Fibroblast of upper back skin (primary cell): ENCODE data around the gene HOMER1.
"Not testable (repeated sequence)": the region's sequence is repeated elsewhere in the genome, so short reads cannot be mapped to it uniquely, and the experiment has no call there.

Experiments used
- DNase-seq: peaks from one replicate; pipeline ENCODE4 v3.0.0-alpha.2; 2013

HOMER1 gene

DNA sequence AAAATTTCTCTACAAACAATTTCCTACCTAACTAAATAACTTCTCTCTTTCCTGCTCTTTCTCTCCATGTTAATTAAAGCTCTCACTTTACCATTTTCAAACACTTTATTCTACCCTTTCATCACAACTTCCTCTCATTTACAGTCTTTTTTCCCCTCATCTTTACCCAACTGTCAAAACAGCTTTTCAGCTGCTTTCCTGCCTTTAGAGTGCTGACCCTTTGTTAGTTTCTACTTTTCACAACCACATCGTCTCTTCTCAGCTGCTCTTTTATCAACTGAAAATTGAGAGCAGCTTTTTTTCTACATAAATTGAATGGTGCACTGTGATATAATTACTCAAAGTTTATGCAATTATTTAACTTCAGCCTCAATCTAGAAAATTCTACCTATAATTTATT, 3.1 kb upstream of the HOMER1 start:
- DNase-seq: no peak

DNA sequence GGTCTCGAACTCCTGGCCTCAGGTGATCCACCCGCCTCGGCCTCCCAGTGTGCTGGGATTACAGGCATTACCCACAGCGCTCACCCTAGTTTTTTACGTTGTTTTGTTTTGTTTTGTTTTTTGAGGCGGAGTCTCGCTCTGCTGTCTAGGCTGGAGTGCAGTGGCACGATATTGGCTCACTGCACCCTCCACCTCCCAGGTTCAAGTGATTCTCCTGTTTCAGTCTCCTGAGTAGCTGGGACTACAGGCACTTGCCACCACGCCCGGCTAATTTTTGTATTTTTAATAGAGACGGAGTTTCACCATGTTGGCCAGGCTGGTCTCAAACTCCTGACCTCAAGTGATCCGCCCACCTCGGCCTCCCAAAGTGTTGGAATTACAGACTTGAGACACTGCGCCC, 2.4 kb upstream of the HOMER1 start:
- not testable (repeated sequence) for DNase-seq

DNA sequence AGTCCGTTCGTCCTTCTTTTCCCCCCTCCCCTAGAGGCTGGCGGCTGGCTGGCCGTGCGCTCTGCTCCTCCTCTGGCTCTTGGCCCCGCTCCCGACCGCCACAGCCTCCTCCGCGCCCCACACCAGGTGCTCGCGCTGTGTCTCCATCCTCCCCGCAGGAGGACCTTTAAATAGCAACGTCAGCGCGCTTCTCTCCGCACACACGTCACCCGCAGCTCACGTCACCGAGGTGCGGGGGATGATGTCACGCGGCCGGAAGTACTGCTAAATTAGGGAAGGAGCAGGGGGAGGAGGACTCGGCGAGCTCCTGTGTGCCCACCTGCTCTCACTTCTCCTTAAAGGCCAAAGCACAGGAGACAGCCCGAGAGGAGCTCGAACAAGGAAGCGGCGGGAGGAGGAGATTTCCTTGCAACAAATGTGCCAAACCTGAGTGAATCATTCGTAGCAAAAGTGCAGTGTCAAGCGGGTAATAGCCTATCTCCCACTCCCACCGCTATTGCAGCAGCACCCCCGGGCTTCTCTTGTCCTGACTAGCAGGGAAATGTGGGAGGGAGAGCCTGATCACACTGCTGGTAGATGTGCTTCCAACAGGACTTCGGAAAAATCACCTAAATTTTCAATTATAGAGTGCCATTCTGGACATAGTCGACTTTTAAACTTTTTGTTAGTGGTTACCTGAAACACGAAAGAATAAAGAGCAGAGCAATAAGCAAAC, 614 bp upstream of the HOMER1 start:
- peak; percentile 94 for DNase-seq

DNA sequence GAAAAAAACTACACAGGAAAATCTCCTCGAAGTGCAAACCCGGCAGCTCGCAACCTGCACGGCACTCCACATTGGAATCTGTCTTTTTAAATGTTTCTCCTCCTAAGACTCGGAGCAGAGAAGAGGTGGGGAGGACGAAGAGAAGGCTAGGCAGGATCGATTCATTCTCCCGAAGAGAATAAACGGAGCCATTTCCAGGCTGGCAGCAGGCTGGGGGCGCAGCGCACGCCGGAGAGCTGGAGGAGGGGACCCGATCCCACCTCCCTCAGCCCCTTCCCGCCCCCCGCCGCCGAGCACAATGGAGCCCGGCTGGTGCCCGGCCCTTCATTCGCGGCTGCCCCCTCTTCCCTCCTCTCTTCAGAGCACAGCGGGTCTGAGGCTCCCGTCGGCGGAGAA, 628 bp downstream of the HOMER1 start:
- DNase-seq: no peak

DNA sequence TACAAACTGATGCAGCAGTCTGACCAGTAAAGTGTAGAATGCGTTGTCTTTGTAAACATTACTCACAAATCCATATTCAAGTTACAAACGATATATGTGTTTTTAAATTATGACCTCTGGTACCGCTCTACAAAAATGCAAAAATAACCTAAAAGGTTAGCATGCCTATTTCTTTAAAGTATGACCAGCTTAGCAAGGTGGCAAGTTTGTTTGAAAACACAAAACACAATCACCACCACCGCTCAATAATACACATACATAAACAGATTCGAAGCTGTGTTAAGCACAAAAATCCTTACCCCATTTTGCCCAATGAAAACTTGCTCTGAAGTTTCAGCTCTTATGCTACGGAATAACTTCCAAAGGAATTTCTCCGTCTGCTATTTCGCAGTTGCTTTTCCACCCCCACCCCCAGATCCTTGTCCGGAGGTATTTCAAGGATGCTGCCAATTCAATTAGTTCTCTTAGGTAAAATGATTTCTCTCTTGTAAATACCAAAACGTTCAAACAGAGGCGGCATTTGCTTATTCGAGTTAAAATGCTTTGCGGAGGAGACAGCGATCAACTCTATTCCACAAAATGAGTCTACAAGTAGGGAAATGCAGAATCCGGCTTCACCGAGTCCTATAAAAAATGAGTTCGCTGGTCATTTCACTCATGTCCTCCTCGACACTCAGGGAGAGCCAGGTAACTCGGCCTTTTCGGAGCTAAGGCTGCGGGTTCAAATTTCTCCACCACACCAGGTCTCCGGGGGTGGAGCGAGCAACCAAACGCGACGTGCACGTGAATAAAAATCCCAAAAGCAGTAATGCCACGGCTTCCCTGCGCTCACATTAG, 1.2 kb downstream of the HOMER1 start:
- peak; percentile 24 for DNase-seq

DNA sequence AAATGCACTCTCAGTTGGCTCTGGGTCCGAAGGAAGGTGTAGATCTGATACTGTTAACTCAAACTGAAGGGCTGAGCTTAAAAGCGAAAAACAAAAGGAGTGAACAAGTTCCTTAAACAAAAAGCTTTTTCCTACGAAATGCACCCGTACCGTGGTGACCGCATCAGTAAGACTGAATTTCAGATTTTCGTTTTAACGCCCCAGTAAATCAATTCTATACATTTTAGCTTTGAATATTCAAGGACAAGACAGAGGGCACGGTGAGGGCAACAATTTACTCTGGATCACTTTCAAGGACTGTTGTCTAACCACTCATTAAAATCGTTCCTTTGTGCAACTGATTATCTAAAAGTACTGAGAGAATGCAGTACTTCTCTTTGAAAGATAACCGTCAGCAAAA, 1.9 kb downstream of the HOMER1 start:
- DNase-seq: no peak

DNA sequence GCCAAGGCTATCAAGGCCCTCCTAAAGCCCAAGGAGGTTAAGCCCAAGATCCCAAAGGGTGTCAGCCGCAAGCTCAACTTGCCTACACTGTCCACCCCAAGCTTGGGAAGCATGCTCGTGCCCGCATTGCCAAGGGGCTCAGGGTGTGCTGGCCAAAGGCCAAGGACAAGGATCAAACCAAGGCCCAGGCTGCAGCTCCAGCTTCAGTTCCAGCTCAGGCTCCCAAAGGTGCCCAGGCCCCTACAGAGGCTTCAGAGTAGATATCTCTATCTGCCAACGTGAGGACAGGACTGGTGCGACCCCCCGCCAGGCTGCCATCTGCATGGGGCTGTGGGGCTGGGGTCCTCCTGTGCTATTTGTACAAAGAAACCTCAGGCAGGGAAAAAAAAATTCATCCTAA, 3.3 kb downstream of the HOMER1 start:
- no peak for DNase-seq

DNA sequence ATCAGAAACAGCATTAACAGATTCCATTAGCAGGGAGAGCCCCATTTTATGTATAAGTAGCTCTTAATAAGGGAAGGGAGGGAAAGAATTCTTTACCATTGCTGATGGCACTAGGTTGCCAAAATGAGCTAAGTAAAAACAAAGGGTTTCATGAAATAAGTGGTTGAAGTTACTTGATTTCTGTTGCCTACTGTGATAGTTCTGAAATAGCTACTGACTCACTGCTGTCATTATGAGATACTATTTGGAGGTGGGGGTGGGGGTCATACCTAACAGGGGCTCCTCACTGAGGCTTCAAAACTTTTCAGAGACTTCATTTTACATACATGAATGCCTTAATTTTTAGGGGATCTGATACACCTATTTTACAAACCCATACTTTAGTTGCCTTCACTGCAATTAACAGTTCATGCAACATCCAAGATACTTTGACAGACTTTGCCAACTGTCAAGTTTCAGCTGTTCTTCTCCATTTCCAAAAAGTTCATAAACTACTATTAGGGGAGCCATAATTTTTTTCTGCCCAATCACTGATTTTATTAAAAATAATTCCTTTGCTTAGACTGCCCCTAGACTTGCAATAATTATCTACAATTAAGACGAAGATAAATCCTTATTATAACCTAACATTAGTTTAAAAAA, 4.6 kb downstream of the HOMER1 start:
- DNase-seq: peak; percentile 23

DNA sequence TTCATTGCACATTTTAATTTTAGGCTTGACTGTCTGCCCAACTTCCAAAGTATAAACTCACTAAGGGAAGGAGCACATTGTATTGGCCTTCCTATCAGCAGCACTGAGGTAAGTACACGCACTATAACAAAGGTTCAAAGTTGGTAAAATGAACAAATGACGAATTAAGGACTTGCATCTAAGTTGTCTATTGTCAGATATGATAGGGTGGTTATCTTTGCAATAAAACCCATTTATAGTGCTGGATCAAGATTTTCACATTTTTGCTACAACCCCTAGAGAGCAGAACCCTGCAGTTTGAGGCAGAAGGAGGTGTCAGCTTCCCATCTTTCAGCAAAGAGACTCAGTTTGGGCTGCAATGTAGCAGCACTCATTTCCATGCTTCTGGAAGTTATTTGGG, 5.1 kb downstream of the HOMER1 start:
- DNase-seq: no peak

DNA sequence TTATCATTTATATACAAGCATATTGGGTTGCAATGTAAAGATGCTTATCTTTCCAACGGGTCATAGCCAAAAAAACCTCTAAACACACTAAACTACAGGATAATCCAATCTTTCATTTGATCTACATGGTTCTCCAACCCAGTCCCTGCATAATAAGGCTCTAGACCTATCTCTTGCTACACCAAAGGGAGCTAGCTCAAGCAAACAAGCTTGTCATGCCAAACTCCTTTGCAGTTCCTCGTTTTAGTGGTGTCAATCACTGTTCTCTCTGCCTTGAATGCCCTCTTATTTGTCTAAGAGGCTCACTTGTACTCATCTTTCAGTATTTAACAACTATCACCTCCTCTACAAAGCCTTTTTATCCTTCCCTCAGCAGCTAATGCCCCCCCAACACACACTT, 5.6 kb downstream of the HOMER1 start:
- no peak for DNase-seq

DNA sequence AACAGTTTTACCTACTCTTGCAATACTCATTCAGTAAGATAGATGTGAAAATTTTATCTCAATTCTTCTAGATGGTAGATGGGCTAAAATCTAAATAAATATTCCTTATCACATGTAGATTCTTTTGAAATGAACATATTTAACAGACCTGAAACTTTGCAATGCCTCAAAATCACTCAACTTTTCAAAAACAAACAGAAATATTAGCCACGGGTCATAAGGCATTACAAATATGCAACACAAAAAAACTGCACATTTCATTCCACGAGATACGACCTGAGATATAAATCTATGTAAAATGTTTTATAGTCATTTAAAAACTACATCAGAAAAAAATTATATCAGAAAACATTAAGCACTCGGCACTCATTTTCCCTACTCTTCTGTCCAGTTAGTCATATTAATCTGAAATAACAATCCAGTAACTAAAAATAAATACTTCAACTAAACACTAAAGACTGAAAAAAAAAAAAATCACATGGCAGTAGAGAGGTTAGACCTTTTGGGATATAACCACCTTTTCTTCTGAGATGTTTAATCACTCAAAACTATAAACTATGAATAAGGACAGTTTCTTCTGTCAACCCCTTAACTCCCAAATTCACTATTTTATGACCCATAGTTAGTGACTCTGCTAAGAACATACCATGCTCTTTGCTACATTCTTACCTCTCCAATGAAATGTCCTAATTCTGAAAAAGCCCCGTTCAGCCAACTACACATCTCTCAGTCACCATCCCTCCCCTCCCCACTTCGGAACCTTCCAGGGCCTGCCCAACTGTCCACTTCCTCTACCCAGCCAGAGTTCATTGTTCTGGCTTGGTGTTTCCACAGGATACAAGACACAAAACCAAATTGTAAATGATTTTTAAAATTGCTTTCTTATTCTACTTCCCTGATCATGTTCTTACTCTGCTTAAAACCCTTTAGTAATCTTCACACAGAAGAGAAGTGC, 6.4 kb downstream of the HOMER1 start:
- DNase-seq: no peak

DNA sequence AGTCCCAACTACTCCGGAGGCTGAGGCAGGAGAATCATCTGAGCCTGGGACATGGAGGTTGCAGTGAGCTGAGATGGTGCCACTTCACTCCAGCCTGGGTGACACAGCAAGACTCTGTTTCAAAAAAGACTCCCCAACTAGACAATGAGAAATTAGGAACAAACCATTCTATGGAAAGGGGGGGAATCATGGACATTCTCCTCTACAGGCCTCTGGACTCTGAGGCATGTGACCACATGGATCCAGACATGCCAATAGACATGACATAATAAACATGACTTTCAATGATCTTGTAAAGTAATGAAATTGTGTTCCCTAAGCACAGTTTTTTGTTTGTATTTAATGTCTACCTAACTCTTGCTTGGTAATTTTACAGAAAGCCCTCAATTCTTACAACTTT, 8.8 kb downstream of the HOMER1 start:
- DNase-seq: no peak

DNA sequence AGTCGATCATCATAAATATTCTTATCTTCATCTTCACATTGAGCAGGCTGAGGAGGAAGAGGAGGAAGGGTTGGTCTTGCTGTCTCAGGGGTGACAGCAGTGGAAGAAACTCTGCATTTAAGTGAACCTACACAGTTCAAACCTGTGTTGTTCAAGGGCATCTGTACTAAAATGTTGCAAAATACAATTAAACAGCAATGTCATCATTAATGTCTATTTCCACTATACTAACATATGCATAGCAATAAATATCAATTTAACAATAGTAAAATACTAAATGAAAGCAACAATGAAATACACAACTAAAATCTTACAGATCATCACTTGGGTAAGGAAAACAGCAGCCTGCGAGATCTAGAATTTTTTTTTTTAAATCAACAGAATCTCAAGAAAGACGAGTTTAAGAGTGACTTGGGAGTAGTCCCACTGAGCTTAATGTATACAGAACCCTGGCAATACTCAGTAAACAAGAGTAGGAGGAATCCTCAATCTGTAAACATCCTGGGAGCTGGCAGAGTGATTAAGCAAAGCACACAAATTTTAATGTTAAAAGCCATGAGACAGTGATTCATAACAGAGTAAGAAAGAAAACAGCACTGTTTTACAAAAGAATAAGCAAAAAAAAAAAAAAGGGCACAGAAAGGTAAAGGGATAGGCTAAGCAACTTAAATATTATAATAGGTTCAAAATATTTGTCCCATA, 10.0 kb downstream of the HOMER1 start:
- no peak for DNase-seq

DNA sequence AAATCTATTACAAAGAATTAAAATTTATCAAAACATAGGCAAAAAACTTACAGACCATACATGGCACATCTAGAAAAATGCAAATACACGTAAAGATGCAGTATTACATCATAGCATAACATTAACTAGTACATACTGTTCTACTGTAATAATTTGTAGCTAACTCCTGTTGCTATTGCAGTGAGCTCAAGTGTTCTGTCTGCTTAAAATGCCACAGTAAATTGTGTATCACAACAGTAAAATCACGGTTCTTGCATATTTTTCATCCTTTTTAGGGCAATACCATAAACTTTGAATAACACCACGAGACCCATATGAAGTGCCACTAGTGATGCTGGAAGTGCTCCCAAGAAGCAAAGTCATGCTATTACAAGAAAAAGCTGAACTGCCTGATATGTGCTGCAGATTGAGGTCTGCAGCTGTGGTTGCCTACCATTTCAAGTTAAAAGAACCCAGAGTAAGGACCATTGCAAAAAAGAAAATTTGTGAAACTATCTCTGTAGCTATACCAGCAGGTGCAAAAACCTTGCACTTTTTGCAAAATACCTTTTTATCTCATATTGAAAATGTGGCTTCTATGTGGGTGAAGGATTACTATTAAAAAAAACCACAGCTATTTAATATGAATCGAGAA, 14.2 kb downstream of the HOMER1 start:
- DNase-seq: no peak

DNA sequence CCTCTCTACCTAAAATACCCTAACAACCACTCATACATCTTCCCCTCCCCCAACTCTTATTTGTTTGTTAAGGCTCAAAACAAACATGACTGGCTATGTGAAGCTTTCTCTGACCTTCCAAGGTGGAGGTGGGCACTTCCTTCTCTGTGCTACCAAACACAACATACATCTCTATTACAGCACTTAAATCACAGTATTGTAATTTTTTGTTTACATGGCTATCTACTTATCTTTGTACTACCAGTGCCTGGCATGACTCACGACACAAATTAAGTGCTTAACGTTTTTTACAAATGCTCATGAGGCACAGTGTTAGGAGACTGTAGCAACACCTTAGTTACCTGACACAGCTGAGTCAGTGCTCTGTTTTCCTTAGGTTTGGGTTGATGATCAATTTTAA, 18.6 kb downstream of the HOMER1 start:
- no peak for DNase-seq

DNA sequence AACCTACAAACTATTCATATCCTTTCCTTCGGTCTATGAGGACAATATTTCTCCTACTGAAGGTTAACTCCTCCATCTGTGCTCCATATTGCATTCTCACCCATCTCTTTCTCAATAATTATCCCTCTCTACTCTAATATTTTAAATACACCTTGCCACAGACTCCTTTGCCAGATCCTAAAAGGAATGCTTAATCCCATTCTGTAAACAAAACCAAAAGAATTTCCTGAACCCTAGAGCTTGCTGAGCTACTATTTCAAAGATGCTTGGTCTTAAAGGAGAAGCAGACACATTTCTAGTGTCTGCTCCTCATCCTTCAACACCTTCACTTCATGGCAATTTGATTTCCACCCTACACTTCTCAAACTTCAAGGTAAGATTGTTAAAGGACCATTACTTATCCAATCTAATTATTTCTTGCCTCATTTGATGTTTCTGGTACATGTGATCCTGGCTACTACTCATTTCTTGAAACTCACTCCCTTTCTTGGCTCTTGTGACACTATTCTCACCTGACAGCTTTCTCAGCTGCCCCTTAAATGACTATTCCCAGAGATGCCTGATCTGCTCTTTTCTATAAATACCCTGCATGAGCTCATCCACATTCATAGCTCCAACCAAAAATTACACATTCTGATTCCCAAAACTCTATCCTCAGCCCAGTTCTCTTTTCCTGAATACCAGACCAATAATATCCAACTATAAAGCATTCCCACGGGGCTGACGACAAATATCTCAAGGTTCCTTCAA, 20.2 kb downstream of the HOMER1 start:
- DNase-seq: peak; percentile 19

DNA sequence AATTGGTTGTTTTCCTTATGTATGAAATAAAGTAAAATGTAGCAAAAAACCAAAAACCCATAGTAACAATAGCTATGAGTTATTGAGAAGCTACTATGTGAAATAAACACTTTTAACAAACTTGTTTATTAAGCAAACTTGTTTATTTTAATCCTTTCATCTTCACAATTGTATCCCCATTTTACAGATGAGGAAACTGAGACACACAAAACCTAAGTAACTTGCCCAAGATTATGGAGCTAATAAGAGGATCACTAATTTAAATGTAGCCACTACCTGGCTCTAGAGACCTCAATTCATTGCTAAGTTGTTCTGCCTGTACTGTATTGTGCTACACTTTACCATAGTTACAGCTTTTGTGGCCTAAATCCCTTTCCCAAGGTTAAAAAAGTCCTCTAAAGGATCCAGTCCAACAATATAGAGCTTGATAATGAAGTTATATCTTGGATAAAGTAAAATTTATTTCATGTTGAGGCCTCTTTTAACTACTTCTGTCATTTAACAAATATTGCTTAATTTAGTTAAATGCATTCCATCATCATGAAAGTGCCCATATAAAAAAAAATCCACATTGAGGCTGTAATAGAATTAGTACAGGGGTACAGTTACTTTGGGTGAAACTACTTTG, 22.1 kb downstream of the HOMER1 start:
- DNase-seq: no peak

DNA sequence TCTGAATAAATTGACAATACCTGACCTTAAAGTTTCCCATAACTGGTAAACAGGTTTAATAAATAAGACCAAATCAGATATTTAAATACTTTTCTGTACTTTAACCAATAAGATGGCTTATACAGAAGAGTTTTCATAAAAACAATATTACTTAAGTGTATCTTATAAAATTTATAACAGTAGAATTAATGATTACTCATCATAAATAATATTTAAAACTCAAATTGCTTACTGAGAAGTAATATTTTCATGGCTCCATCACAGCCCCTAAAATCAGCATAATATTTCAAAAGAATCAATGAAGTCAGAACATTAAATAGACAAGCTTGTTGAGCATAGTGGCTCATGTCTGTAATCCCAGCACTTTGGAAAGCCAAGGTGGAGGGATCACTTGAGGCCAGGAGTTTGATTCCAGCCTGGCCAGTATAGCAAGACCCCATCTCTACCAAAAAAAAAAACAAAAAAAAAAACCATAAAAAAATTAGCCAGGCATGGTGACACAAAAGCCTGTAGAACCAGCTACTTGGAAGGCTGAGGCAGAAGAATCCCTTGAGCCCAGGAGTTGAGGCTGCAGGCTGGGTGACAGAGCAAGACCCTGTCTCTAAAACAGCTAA, 23.5 kb downstream of the HOMER1 start:
- DNase-seq: no peak

DNA sequence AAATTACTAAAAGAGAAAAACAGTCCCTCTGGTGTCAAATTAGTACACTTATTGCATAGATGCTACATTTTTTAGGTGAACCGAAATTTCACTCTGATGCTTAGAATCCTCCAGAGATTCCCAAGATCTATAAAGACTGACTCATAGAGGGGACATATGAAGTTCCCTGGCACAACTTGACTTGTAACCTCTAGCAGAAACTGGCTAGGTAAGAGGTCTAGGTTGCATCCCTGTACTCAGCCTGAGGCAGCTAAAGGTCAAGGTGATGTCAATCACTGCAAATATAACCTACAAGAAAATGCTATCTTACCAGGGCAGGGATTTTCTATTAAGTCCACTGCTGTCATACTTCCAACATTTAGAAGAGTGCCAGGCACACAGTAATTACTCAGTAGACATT, 24.2 kb downstream of the HOMER1 start:
- DNase-seq: no peak

DNA sequence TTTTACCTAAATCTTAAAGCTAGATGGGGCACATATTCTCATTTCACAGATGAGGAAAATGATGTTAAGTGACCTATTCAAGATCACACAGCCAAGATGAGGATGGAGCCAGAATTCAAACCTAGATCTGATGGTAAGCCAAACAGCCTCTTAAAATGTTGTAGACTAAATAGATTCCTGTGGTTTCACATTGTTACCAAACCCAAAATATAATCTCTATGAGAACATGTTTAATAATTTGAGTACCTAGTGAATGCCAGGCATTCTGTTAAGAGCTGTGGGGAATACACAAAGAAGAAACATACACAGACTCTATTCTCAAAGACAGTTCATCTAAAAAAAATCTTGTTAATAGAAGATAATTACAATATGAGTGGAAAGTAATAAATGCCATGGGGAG, 25.2 kb downstream of the HOMER1 start:
- peak; percentile 70 for DNase-seq
